ENCODE data around the gene GSK3B.

The GSK3B gene

GRCh38 chr3:119779731-119780383, 314.4 kb downstream of the GSK3B start:
- DNase-seq (ENCODE audit: low read depth) = no peak

DNA sequence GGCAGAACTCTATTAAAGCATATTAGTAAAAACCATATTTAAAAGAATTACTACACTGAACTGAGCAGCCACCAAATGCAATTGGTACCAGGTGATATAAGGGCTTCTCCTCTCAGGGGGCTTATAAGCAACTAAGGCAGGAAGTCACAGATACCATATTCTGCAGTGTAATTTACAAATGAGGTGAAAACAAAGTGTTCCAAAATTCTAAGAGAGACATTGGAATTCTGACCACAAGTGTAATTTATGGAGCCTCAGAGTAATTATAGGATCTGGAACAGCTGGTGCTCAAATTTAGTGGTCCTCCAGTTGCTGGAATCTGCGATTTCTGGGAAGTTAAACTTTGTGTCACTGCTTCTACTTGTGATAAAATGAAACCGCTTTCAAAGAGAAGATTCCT, 315.4 kb downstream of the GSK3B start:
- no peak for DNase-seq (ENCODE audit: low read depth)

GRCh38 chr3:119778176-119778575, 316.1 kb downstream of the GSK3B start:
- no peak for DNase-seq (ENCODE audit: low read depth)

- DNase-seq (ENCODE audit: low read depth) = no peak
Observed at GRCh38 chr3:119776304-119776703, 317.9 kb downstream of the GSK3B start.

GRCh38 chr3:119774444-119774843, 319.8 kb downstream of the GSK3B start:
- DNase-seq (ENCODE audit: low read depth) = no peak

All from stimulated activated CD4-positive, alpha-beta T cell treated with anti-CD3 and anti-CD28 coated beads, Interleukin-2, amount 100 ng/mL, for 4 hours (primary cell).